ENCODE data around the gene GJD3. TPM values are rescaled to one million over a fixed set of nuclear protein-coding genes. Genes with fewer than 3 reads are reported as not detected.
"Not testable (repeated sequence)": the region's sequence is repeated elsewhere in the genome, so short reads cannot be mapped to it uniquely, and the experiment has no call there.

GJD3 gene
- total RNA-seq, 2 donors from 2014 or later = 0.82 to 5.3 TPM

- Histone ChIP-seq H3K9me3 (no peaks in the 10 kb centered on the region), H3K27ac (no peak overlapping the region), H3K27me3 (replicated peaks; ENCODE audit: insufficient read depth) (no peaks in the 10 kb centered on the region), H3K36me3 (no peaks in the 10 kb centered on the region), H3K4me1 (replicated peaks) (no peaks in the 10 kb centered on the region), H3K4me3 (no peak overlapping the region)
- 95% methylated on average over 7 of the region's 7 CpGs for WGBS
- TF ChIP-seq POLR2A (IDR thresholded peaks at IDR 0.05) (no peak), POLR2AphosphoS5 (IDR thresholded peaks at IDR 0.05) (no peak)
- TF ChIP-seq, protein P1, sequence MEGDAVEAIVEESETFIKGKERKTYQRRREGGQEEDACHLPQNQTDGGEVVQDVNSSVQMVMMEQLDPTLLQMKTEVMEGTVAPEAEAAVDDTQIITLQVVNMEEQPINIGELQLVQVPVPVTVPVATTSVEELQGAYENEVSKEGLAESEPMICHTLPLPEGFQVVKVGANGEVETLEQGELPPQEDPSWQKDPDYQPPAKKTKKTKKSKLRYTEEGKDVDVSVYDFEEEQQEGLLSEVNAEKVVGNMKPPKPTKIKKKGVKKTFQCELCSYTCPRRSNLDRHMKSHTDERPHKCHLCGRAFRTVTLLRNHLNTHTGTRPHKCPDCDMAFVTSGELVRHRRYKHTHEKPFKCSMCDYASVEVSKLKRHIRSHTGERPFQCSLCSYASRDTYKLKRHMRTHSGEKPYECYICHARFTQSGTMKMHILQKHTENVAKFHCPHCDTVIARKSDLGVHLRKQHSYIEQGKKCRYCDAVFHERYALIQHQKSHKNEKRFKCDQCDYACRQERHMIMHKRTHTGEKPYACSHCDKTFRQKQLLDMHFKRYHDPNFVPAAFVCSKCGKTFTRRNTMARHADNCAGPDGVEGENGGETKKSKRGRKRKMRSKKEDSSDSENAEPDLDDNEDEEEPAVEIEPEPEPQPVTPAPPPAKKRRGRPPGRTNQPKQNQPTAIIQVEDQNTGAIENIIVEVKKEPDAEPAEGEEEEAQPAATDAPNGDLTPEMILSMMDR (IDR thresholded peaks at IDR 0.05) = no peak
- DNase-seq (ENCODE audit: low spot score) = no peak
- intact Hi-C loops (cut with DNase I) = no loop called here
These were observed 5.4 kb upstream of the GJD3 start for GRCh38 chr17:40369923-40370322.

DNA sequence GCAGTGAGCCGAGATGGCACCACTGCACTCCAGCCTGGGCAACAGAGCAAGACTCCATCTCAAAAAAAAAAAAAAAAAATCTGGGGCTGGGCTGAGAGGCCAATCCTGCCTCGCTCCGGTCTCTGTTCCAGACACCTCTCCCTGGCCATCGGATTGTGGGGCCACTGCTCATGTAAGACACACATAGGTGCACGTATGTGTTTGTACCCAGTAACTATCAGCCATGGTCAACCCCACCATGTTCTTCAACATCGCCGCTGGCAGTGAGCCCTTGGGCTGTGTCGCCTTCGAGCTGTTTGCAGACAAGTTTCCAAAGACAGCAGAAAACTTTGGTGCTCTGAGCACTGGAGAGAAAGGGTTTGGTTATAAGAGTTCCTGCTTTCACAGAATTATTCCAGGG, 3.2 kb upstream of the GJD3 start:
- intact Hi-C loops (cut with DNase I); DNase-seq (ENCODE audit: low spot score); H3K36me3 ChIP-seq; H3K4me3 ChIP-seq; H3K27me3 ChIP-seq (replicated peaks; ENCODE audit: insufficient read depth); H3K27ac ChIP-seq; H3K4me1 ChIP-seq (replicated peaks); H3K9me3 ChIP-seq: not testable (repeated sequence)
- WGBS = 92% methylated on average over 9 of the region's 9 CpGs

DNA sequence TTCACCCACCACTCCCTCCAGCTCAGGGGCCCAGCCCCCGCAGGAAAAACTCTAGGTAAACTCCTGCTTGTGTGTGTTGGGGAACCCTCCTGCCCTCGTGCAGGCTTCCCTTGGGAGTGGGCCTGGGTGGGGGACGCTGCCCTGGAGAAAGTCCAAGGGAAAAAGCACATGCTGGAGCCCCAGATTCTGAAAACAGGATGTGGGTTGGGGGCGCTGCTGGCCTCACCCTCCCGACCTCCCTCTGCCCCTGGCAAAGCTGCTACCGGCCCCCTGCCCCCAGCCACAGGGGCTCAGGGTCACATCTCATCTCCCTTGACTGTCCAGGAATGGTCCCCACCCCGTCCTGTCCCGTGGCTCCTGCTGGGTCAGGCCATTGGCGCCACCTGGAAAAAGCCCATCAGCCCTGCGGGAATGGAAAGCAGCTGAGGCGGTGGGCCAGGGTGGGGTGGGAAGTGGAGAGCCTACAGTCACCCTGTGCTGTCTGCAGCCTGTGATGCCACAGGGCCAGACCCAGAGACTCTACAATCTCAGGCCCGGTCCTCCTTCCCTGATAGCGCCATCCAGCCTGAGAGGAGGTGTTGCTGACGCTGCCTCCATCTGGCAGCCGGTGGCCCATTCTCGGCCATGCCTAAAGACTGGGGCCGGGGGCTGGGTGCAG, 2.5 kb upstream of the GJD3 start:
- intact Hi-C loops (cut with DNase I) = no loop called here

DNA sequence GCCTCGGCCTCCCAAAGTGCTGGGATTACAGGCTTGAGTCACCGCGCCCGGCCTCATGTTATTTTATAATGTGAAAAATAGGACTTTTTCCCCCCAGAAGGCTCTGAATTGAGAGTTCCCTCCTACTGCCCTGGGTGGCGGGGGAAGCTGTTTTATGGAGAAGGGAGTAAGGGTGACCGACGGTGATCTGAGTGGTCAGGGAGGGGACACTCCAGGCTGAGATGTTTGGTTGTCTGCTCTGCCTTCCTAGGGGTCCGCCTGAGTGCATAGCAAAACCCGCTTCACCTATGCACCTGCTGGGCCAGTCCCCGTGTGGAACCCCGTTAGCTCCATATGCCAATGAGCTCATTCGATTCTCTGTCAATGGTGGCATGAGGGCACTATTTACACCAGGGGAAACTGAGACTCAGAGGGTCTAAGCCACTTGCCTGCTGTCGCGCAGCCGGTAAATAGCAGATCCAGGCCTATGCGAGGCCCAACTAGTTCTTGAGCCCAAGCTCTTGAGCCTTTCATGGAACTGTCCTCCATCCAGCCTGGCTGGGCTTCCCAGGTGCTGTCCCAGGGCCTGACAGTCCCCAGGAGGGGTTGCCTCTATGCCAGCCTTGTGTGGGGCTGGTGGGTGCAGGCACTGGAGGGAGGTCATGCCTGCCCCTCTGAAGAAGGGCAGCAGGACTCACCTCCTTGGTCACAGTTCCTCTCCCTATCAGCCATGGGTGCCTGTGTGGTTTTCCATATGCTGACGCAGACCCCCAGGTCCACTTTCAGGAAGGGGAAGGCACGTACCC, 1.7 kb upstream of the GJD3 start:
- no peak overlapping the region for H3K4me3 ChIP-seq
- 95% methylated on average over 17 of the region's 18 CpGs for whole genome bisulfite sequencing
- H3K27ac ChIP-seq = no peak overlapping the region
- H3K9me3 ChIP-seq = no peaks in the 10 kb centered on the region
- no peaks in the 10 kb centered on the region for H3K27me3 ChIP-seq (replicated peaks; ENCODE audit: insufficient read depth)
- intact Hi-C loops (cut with DNase I) = no loop called here
- H3K4me1 ChIP-seq (replicated peaks) = no peaks in the 10 kb centered on the region
- TF ChIP-seq POLR2AphosphoS5 (IDR thresholded peaks at IDR 0.05) (no peak), POLR2A (IDR thresholded peaks at IDR 0.05) (no peak)
- TF ChIP-seq, protein P1 (IDR thresholded peaks at IDR 0.05) = no peak
- DNase-seq (ENCODE audit: low spot score) = no peak
- H3K36me3 ChIP-seq = no peaks in the 10 kb centered on the region

More for the DNA sequence above, 2.5 kb upstream of the GJD3 start:
- no peak for TF ChIP-seq POLR2AphosphoS5 (IDR thresholded peaks at IDR 0.05)
- TF ChIP-seq, protein P1 (IDR thresholded peaks at IDR 0.05) = no peak
- TF ChIP-seq POLR2A (IDR thresholded peaks at IDR 0.05) = no peak
- WGBS = 80% methylated on average over 17 of the region's 17 CpGs
- no peaks in the 10 kb centered on the region for H3K9me3 ChIP-seq
- H3K27me3 ChIP-seq (replicated peaks; ENCODE audit: insufficient read depth) = no peaks in the 10 kb centered on the region
- no peak for DNase-seq (ENCODE audit: low spot score)
- no peaks in the 10 kb centered on the region for H3K4me1 ChIP-seq (replicated peaks)
- no peak overlapping the region for H3K4me3 ChIP-seq
- H3K36me3 ChIP-seq = no peaks in the 10 kb centered on the region
- H3K27ac ChIP-seq = no peak overlapping the region

DNA sequence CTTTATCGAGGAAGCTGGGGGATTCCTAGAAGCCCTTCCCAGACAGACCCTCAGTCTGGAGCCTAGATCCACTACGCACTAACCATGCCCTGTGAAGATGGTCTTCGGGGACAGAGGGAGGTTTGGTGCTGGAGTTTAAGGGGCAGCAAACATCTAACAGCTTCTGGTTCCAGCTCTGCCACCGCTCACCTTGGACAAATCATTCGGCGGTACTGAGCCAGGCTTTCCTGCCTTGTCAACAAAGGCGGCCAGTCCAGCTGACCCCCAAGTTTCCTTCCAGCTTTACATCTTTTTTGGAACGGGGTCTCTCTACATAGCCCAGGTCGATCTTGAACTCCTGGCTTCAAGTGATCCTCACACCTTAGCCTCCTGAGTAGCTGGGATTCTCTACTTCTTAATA, 369 bp upstream of the GJD3 start:
- no peak for TF ChIP-seq POLR2A (IDR thresholded peaks at IDR 0.05)
- no peak for TF ChIP-seq POLR2AphosphoS5 (IDR thresholded peaks at IDR 0.05)
- TF ChIP-seq, protein P1 (IDR thresholded peaks at IDR 0.05) = no peak
- no peak for DNase-seq (ENCODE audit: low spot score)
- WGBS = 86% methylated on average over 9 of the region's 9 CpGs
- Histone ChIP-seq H3K27ac (no peak overlapping the region), H3K4me3 (no peak overlapping the region), H3K27me3 (replicated peaks; ENCODE audit: insufficient read depth) (no peaks in the 10 kb centered on the region), H3K4me1 (replicated peaks) (no peaks in the 10 kb centered on the region), H3K9me3 (no peaks in the 10 kb centered on the region), H3K36me3 (no peaks in the 10 kb centered on the region)
- intact Hi-C loops (cut with DNase I) = loop anchor here (5.0 kb wide), 1 partner anchor 167 kb away; no protein-coding TSS in a partner anchor

All from prostate gland (tissue), 2 donors.